ENCODE measurements around the gene KRTAP4-7. TPM values are rescaled to one million over a fixed set of nuclear protein-coding genes. Genes with fewer than 3 reads are reported as not detected.

KRTAP4-7 gene
- total and polyA plus RNA-seq, 2 of the 4 experiments (the other 2 are of a cell fraction), result not detected

GRCh38 chr17:41061964-41062363 is 22.0 kb upstream of the KRTAP4-7 start (continued):
- 0 out of 2 replicates have a peak, but pooled peaks have one; percentile 10 for TF ChIP-seq CTCF (conservative IDR thresholded peaks at IDR 0.05; ENCODE audit: low read depth, low read length)

GRCh38 chr17:41063449-41063848 is 20.5 kb upstream of the KRTAP4-7 start:
- H2AFZ ChIP-seq (replicated peaks; ENCODE audit: low read length, poor library complexity), result no peak overlapping the region
- ATAC-seq (ENCODE audit: low read depth) (no peak), DNase-seq (no peak)
- peak overlapping the region; percentile 79; the same call in 1 of the 2 replicates for H3K23ac ChIP-seq (ENCODE audit: low read depth, low read length)
- no TSS peak for BruUV-seq (replicated peaks)
- H2BK5ac ChIP-seq (ENCODE audit: low read depth, low read length, poor library complexity, severe bottlenecking), result peak overlapping the region; percentile 98
- POLR2A ChIA-PET (ENCODE audit: unreplicated experiment), result no interaction called here
- in situ Hi-C loops (cut with MboI; ENCODE audit: low sequenced_read_pairs), result no loop called here
- CTCF ChIA-PET, result interaction anchor here (0.6 kb wide), 1 partner anchor 491 kb away, joined by 3 read pairs; no protein-coding TSS in a partner anchor
- H2BK15ac ChIP-seq (ENCODE audit: low read depth, low read length), result peak overlapping the region; percentile 98; the same call in 2 of the 3 replicates
- 0 out of 2 replicates have a peak overlapping the region, but pooled peaks have one; percentile 46 for H3K56ac ChIP-seq (ENCODE audit: extremely low read depth, insufficient read depth, low read length)
- H2BK20ac ChIP-seq (ENCODE audit: low read depth, low read length), result peak overlapping the region; percentile 98
- H3K4me1 ChIP-seq (ENCODE audit: control insufficient read depth, insufficient read depth, low read length), result peaks cover 20% of the 10 kb centered on the region
- H2BK120ac ChIP-seq (ENCODE audit: low read depth, low read length), result peak overlapping the region; percentile 97
- H4K20me1 ChIP-seq (ENCODE audit: insufficient read depth, low read length), result no peaks in the 10 kb centered on the region
- H4K8ac ChIP-seq (ENCODE audit: low read depth in 2 of 2, low read length in 2 of 2), result peak overlapping the region; percentile 86
- H3K27ac ChIP-seq (ENCODE audit: insufficient read depth, low read length), result no peak overlapping the region
- no CpG with 5 or more reads among the region's 4 CpGs for WGBS, 2 experiments (ENCODE audit: extremely low coverage in 2 of 2, insufficient read length in 1 of 2)
- H3K14ac ChIP-seq (replicated peaks; ENCODE audit: low read depth, low read length), result peak overlapping the region; percentile 88
- H2AK9ac ChIP-seq (replicated peaks; ENCODE audit: low read depth, low read length, poor library complexity), result no peak overlapping the region
- no peaks in the 10 kb centered on the region for H3K9me3 ChIP-seq (ENCODE audit: control insufficient read depth, insufficient read depth, low read length)
- H3K27me3 ChIP-seq (ENCODE audit: control insufficient read depth, insufficient read depth, low read length), result no peaks in the 10 kb centered on the region
- peaks cover 9% of the 10 kb centered on the region for H3K9me1 ChIP-seq (ENCODE audit: insufficient read depth, low read length)
- H3K18ac ChIP-seq (ENCODE audit: low read depth, low read length), result peak overlapping the region; percentile 91; the same call in 1 of the 2 replicates
- peak overlapping the region; percentile 73; the same call in 1 of the 2 replicates for H4K5ac ChIP-seq (ENCODE audit: low read depth, low read length)
- H3K9ac ChIP-seq (ENCODE audit: low read depth, low read length), result no peak overlapping the region
- peak overlapping the region; percentile 98 for H4K91ac ChIP-seq (ENCODE audit: insufficient read depth, low read depth, low read length)
- intact Hi-C loops (cut with micrococcal nuclease), result loop anchor here (5.0 kb wide), 3 partner anchors 259 to 584 kb away; no protein-coding TSS in a partner anchor
- H3K36me3 ChIP-seq (ENCODE audit: control insufficient read depth, insufficient read depth, low read length), result no peaks in the 10 kb centered on the region
- H3K4me2 ChIP-seq (ENCODE audit: low read depth, low read length), result no peak overlapping the region
- H2AK5ac ChIP-seq (ENCODE audit: low read depth, low read length), result peak overlapping the region; percentile 98
- no peak overlapping the region for H3K4me3 ChIP-seq (ENCODE audit: insufficient read depth, low read depth, low read length)
- H3K4ac ChIP-seq (ENCODE audit: low read depth, low read length), result peak overlapping the region; percentile 94
- dilution Hi-C loops (cut with HindIII; ENCODE audit: low sequenced_read_pairs, unreplicated experiment), result no loop called here
- no peaks in the 10 kb centered on the region for H3K79me1 ChIP-seq (ENCODE audit: low read depth in 1 of 2, low read length in 2 of 2)
- no peak for TF ChIP-seq FOS (IDR thresholded peaks at IDR 0.05; ENCODE audit: low read depth, low read length)
- TF ChIP-seq USF2 (IDR thresholded peaks at IDR 0.05; ENCODE audit: low read depth, low read length), result no peak
- no peak for TF ChIP-seq CHD1 (IDR thresholded peaks at IDR 0.05; ENCODE audit: low read depth, low read length)
- no peak for TF ChIP-seq RAD21 (IDR thresholded peaks at IDR 0.05; ENCODE audit: low read length)
- TF ChIP-seq CTCF (conservative IDR thresholded peaks at IDR 0.05; ENCODE audit: low read depth, low read length), result no peak
- TF ChIP-seq SMC3 (IDR thresholded peaks at IDR 0.05; ENCODE audit: low read depth, low read length), result no peak
- TF ChIP-seq MAZ (IDR thresholded peaks at IDR 0.05; ENCODE audit: borderline replicate concordance, low read depth, low read length), result no peak
- TF ChIP-seq ELK1 (IDR thresholded peaks at IDR 0.05; ENCODE audit: borderline replicate concordance, low read depth, low read length), result no peak
- TF ChIP-seq RCOR1 (IDR thresholded peaks at IDR 0.05; ENCODE audit: insufficient replicate concordance, low read length), result no peak
